ENCODE measurements around the gene CDK8.
"Not testable (repeated sequence)": the region's sequence is repeated elsewhere in the genome, so short reads cannot be mapped to it uniquely, and the experiment has no call there.

GRCh38 chr13:26252006-26252405 lies 1.9 kb upstream of the CDK8 start:
- TF ChIP-seq ZNF274 (IDR thresholded peaks at IDR 0.05; ENCODE audit: low read depth, low read length); YY1 (IDR thresholded peaks at IDR 0.05; ENCODE audit: insufficient read depth, insufficient read length); SUZ12 (IDR thresholded peaks at IDR 0.05; ENCODE audit: extremely low read depth, insufficient read depth, insufficient read length): not testable (repeated sequence)

Measured in NT2/D1 (cell line).